Activated naive CD4-positive, alpha-beta T cell treated with anti-CD3 and anti-CD28 coated beads, Interleukin-2, amount 50 U/mL, for 16 hours (primary cell): Measurements from ENCODE around the gene DIP2C.
"Not testable (repeated sequence)": the region's sequence is repeated elsewhere in the genome, so short reads cannot be mapped to it uniquely, and the experiment has no call there.

Source experiments
- DNase-seq: peaks from one replicate; pipeline ENCODE4 v3.0.0-alpha.2; 2020

Gene DIP2C

DNA sequence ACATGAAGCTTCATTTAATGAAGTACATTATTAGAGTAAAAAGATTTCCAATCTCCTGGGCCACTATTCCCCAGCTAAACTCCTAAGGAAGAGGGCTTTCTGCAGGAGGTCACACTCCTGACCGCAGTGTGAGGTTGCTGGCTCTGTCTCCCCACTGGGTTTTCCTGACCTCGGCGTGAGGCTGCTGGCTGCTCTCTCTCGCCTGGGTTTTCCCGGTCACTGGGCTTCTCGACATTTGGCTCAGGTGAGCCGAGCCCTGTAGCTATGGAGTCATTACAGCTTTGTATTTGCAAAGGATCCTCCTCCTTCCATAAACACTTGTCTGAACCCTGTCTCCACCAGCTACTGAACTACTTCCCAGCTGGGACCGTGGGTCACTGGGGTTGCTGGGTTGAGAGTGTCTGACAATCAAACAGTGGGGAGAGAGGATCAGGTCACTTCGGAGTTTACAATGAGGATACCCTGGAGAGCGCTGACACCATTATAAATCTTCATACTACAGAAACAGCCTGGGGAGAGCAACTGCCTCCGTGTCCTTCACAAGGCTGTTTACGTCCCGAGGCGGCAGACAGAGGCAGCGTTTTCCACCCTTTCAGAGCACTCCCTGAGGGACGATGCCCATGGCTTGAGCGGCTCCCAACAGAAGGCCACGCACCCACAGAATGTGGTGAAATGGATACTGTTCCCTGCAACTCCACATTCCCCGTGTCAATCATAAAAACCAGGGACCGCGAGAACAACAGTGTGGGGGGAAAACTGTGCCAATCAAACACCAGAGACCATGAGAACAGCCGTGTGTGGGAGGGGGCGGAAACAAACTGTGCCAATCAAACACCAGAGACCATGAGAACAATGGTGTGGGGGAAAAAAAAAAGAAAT lies 328.0 kb downstream of the DIP2C start:
- no peak for DNase-seq

DNA sequence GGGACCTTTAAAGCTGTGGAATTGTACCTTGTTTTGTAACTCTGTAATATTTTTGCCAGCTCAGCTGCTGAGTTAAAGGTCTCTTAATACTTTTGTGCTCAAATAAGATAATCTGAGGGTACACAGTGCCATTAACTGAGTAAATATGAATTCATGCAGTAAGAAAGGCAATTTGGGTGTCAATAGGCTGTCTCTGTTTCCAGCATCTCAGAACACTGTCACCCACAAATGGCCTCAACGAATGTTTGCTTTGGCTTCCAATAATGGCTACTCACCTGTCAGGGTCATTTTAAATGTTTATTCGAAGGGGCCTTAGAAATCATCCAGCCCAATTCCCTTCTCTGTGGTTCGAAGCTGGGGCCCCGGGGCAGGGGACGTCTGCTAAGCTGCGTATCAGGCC lies 328.8 kb downstream of the DIP2C start:
- DNase-seq = no peak

DNA sequence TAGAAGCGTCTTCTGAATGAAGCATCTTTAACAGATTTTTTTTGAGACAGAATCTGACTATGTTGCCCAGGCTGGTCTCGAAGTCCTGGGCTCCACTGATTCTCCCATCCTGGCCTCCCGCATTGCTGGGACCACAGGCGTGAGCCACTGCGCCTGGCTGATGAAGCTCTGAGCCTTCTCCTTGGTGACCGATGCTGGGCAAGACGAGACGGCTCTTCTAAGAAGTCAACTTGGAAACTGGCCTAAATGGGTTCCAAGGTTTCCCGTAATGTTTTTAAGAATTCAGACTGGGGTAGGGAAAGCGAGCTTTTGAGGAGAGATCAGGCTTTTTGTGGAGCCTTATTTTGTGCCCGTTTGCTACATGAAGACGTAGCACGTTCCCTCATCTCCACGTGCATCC lies 329.7 kb downstream of the DIP2C start:
- DNase-seq = no peak

DNA sequence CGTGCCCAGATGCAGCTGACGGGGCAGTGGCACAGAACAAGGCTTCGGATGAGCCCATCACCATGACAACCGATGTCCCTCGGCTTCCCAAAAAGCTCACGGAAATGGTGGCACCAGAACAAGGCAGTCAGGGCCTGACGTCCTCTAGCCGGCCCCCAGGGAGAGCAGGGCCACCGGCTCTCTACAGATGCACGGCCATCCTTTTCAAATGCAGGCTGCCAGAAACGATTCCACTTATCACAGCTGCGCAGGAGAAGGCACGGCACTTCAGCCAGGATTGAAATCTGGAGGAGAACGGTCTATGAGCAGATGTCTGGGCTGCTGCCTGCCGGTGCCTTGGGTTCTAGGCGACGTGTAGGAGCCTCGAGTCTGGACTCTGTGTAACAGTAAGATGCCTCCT lies 330.4 kb downstream of the DIP2C start:
- DNase-seq = no peak

DNA sequence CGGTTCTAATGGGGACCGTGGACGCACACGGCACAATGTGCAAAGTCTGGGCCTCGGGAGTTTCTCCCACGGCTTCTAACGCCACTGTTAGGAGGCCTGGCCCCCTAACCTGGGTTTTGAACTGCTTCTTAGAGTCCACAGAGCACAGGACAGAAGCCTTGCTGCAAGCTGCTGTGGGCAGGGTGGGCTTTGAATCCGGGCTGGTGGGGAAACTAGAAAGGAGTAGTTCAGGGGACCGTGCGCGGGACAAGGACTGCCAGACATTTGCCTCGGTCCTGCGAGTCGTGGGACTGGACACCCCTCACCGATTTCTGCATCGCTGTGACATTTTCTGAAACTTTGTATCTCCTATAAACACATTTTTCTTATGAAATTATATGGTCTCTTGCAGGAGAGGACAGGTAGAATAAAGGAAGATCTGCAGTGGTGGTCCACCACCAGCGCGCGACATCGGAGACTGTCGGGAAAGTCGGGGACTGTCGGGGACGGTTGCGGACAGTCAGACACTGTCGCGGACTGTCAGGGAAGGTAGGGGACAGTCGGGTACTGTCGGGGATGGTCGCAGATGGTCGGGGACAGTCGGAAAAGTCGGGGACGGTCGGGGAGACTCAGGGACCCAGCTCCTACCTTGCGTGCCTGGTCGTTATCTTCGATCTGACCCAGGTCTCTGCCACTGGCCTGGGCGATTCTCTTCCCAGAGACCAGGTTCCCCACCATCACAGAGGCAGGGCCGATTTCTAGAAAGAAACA lies 332.1 kb downstream of the DIP2C start:
- DNase-seq = no peak

DNA sequence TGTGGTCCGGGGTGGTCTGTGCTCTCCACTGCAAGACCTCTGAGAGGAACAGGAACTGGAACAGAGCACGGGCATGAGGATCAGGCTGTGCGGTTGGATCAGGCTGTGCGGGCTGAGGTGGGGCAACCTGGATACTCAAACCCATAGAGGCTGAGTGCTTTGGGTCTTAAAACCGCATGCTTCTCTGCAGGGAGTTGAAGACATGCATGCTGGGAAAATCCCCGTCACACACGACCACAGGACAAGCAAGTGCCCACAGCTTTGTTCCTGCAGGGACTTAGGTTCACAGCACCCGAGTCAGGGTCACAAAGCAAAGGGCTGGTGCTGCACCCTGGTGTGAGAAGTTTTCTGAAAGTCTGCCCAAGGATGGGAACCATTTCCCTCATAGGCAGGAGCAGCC lies 333.0 kb downstream of the DIP2C start:
- DNase-seq = no peak

DNA sequence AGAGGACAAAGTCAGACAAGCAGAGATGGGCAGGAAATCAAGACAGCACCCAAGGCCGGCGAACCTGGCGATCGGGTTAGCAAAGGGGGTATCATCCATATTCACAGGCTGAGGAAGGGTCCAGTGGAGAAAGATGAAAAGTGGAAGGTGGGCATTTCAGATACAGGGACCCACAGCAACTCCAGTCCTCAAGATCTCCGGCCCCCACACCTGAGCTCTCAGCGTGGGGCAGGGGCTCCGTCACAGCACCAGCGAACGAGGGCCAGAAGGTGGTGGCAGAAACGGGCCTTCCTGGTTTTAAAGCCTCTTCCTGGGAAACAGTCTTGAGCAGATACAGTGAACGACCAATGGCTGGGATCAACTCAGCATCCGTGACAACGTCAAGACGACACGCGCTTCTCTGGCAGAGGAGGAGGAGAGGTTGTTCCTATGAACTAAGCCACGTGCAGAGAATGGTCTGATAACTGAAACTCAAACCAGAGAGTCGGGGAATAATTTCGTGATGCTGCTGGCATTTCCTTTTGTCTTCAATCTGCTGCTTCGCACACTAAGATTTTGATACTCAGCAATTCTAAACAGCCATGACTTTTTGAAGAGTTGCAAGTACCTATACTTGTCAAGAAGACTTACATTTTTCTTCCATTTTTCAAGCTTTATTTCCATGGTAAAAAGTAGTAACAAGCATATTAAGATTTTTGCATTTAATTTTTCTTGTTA lies 334.4 kb downstream of the DIP2C start:
- DNase-seq = no peak

DNA sequence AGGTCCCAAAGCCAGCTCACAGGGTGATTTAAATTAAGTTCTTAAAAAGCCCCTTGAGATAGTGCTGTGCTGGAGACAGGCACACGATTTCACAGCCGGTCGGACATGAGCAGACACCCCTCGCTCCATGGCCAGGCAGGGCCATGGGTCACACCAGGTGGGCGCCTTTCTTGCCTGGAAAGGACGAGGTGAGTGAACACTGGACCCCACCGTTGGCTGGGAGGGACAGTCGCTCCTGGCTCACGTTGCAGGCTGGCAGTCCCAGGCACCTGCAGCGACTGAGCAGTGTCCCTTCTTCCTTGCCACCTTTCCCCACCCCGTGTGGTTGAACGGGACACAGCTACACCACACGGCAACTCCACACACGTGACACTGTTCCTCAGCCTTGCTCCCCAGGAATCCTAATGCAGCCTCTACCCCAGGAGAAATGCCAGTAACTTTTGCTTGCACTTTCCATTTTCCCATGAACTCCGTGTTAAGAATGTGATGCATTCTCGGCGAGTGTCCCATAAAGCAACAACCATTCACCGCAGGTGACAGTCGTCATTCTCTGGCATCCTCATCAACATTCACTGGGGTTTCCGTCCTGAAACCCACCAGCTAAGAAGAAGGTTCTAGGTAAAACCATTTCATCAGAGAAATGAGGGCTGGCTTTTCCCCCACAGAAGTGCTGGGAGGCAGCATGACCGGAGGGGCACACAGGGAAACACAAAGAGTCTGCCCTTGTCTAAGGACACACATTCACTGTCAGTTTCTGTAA lies 336.8 kb downstream of the DIP2C start:
- no peak for DNase-seq

DNA sequence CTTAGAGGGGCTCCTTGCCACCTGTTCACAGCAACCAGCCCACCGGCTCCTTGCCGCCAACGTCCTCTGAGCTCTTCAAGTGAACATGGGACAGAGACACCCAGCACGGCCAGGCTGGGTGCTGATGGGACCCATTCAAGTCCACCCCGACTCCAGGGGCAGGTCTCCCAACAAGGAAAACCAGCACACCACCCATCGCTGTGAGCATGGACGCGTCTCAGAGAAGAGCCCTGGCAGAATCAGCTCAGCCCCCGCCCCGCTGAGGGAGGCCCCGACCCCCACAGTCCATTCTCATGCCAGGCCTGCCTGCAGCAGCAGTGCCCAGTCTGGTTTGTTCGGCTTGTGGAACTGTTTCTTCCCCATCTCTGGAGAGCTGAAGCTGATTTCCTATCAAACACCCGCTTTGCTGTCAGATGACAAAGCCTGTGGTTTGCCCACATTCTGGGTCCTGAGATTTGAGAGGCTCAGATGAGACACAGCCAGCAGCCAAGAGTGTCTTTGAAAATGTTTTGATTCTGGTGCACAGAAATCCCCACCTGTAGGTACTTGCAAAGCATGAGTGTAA lies 337.6 kb downstream of the DIP2C start:
- no peak for DNase-seq

DNA sequence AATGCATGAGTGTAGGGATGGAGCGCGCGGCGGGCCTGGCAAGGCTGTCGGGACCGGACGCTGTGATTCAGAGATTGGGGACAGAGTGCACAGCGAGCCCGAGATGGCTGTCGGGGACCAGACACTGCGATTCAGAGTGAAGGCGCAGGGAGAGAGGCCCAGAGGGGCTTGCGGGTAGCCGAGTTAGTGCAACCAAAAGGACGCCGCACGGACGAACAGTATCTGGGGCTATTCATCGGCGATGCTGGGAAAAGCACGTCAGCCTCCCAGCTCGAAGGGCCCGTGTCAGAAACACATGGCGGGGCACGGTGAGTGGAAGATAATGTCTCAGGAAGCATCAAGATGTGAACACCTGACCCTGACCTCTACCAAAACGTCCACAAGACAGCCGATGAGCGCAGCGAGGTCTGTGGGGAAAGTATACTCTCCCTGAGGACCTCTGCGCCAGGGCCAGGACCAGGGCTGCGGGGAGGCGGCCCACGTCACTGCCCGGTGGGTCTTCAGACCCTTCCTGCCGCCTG lies 338.4 kb downstream of the DIP2C start:
- DNase-seq = no peak

DNA sequence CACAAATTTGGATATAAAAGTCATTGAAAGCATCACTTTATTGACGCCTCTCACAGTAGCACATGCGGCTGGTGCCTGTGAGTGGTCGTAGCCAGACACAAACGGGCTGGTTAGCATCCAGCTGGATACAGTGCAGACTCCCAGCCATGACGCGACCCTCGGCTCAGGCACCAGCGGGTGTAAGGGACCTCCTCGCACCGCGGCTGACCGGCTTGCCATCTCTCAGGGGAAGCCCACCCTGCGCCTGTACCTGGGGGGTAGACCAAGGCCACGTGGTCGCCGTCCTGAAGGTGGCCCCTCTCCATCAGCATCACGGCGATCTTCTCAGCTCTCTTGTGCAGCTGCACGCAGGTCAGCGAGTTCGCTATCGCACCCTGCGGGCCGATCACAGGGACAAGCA lies 340.4 kb downstream of the DIP2C start:
- DNase-seq = no peak

DNA sequence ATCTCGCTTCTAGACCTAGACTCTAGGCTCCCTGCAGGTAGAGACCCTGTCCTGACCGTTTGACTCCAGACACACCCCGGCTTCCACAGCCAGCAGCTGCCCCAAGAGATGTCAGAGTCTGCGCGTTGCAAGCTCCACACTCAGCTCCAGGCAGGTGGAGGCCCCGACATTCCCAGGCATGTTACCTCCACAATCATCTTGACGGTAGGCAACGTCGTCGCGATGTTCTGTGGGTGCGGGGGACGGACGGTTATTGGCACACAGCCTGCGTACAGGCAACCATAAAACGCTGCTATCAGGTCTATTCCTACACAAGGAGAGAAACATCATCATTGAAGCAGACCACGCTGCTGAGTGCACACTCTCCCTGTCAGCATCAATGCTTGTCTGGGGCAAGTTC lies 341.0 kb downstream of the DIP2C start:
- no peak for DNase-seq

DNA sequence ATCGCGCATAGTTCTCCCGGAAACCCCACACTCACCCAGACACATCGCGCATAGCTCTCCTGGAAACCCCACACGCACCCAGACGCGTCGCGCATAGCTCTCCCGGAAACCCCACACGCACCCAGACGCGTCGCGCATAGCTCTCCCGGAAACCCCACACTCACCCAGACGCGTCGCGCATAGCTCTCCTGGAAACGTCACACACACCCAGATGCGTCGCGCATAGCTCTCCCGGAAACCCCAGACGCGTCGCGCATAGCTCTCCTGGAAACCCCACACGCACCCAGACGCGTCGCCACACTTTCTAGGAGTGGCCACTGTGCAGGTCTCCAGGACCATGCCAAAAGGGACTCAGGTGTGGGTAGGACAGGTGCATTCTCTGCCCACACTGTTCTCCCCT lies 341.7 kb downstream of the DIP2C start:
- not testable (repeated sequence) for DNase-seq

DNA sequence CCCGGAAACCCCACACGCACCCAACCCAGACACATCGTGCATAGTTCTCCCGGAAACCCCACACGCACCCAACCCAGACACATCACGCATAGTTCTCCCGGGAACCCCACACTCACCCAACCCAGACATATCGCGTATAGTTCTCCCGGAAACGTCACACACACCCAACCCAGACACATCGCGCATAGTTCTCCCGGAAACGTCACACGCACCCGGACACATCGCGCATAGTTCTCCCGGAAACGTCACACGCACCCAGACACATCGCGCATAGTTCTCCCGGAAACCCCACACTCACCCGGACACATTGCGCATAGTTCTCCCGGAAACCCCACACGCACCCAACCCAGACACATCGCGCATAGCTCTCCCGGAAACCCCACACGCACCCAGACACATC lies 342.3 kb downstream of the DIP2C start:
- not testable (repeated sequence) for DNase-seq

DNA sequence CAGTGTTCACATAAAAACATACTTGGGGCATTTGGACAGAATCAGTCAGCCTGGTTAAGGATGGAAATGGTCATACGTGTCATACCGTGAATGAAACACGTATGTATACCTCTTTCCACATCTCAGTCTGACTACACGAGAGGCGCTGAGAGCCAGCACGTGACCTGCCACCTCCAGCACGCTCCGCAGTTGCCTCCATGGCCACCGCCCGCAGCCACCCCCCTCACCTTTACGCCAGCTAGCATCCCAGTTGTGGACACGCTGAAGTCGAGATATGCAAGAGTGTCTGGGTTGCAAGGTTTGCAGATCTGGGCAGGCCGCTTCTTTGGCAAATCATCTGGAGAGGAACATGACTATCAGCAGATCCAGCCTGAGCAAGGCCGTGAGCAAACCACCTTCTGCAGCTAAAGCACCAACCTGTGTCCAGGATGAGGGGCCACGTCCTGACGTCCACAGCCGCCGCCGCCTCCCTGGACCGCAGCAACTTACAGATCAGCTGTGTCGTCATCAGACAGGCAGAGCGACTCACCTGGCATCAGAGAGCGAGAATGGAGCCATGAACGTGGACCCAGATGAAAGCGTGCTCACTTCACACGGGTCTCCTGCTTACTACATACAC lies 344.8 kb downstream of the DIP2C start:
- DNase-seq = no peak

DNA sequence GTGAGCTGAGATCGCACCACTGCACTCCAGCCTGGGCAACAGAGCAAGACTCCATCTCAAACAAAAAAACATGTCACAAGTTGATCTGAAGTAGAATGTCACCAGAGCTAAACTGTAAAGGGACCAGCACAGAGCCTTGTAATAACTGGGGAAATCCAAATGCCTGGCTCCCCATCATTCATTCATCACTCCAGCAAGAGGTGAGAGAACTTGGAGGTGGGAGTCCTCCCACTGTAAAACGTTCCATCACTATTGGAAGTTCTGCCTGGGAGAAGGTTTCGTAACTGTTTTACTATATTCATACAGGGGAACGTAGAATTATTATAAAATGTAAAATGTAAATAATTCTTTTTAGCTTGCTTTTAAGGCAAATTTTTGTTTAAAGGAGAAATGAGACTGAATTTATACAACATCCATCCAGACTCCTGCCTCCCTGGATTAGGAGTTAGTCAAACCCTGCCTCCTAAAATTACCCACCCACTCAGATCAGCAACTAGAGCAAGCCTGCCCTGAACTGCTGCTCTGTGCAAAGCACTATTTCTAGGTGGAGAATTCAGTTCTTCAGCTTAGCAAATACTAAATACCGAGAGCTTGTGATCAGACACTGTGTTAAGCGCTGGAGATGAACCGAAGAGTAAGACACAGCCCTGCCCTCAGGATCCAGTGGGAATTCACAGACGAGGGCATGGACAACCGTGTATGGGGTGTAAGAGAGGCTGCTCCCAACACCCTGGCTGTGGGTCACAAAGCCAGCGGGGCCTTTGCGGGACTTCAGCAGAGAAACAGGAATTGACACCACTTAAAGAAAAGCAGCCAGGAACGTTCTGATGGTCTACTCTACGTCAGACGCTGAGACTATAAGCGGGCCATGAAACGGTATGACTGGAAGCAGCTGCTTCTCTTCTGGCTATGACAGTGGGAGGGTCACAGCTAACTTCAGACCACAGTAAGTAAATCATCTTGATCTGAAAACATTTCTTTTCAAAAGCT lies 345.9 kb downstream of the DIP2C start:
- DNase-seq = no peak

DNA sequence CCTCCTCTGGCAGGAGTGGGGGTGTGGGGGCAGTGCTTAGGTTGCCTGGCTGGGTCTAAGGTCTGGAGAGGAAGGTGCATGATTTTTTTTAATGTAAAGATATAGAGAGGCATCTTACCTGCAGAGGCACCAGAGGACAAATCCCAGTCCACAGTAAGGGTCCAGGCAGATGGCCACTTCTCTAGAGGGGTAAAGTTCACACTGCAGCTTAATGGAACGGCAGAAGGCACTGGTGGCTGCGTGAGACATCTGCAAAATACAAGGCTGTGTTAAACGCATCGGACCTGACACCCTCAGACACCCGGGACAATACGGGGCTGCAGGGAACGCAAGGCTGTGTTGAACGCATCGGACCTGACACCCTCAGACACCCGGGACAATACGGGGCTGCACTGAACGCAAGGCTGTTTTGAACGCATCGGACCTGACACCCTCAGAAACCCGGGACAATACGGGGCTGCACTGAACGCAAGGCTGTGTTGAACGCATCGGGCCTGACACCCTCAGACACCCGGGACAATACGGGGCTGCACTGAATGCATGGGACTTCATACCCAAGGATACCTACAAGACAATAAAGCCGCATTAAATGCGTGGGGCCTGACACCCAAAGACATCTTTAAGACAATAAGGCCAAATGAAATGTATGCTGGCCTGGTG lies 348.3 kb downstream of the DIP2C start:
- DNase-seq = no peak

DNA sequence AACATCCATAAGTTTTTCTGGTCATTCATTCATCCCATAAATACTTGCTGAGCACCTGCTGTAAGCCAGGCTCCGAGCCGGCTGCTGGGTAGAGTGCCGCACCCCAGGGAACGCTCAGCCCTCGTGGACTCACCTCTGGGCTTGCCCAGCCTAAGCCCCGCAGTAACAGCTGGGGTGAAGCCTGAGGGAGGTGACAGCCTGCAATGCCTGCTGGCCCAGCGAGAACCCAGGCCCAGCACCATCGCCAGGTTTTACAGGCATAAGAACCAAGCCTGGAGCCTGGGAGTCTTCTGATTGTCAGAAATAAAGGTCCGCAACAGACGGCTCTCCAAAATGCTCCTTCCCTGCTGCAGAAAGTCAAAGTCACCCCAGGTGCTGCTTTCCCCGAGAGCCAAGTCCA lies 348.8 kb downstream of the DIP2C start:
- DNase-seq = no peak

DNA sequence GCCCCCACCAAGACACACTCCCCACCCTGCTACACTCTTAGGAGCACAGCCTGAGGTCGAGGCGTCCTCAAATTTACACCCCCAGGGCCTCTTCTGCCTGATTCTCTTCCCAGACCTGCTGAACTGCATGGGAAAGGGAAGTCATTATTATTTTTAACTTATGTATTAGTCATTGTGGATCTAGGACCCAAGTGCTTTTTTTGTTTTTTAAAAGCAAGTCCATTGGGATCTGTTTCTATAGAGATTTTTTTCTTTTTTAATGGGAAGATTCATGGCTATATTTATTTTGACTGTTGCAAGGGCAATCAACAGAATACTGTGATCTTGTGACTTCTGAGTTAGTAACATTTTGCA lies 350.5 kb downstream of the DIP2C start:
- no peak for DNase-seq
